Measurements from ENCODE around the gene MAP1LC3B2. TPM values are rescaled to one million over a fixed set of nuclear protein-coding genes. Genes with fewer than 3 reads are reported as not detected.

MAP1LC3B2 gene
- total RNA-seq, 1 experiment from 2014 or later = 2.2 TPM

GRCh38 chr12:116621194-116621593 lies 62.0 kb downstream of the MAP1LC3B2 start:
- Mint-ChIP-seq H3K4me3 (no peak overlapping the region), H3K27ac (no peak overlapping the region), H3K4me1 (peaks cover 15% of the 10 kb centered on the region), H3K36me3 (peaks cover 15% of the 10 kb centered on the region), H3K9me3 (peaks cover 18% of the 10 kb centered on the region), H3K27me3 (ENCODE audit: low read depth) (peaks cover 3% of the 10 kb centered on the region; the same call in 1 of the 2 replicates)
- DNase-seq (ENCODE audit: low spot score) (no peak), ATAC-seq (no peak)
- TF ChIP-seq ATF1 (CRISPR knock-in tag; IDR thresholded peaks at IDR 0.05) = no peak
- TF ChIP-seq PRDM15 (CRISPR knock-in tag; IDR thresholded peaks at IDR 0.05) = no peak
- no peak for TF ChIP-seq SOX15 (CRISPR knock-in tag; IDR thresholded peaks at IDR 0.05)
- TF ChIP-seq RORB (CRISPR knock-in tag; IDR thresholded peaks at IDR 0.05) = no peak
- TF ChIP-seq GRHL2 (CRISPR knock-in tag; IDR thresholded peaks at IDR 0.05; ENCODE audit: insufficient replicate concordance, severe bottlenecking) = no peak
- no peak for TF ChIP-seq PREB (CRISPR knock-in tag; IDR thresholded peaks at IDR 0.05; ENCODE audit: borderline replicate concordance)
- TF ChIP-seq ELF4 (CRISPR knock-in tag; IDR thresholded peaks at IDR 0.05; ENCODE audit: low read depth) = no peak
- no peak for TF ChIP-seq FOXP4 (CRISPR knock-in tag; IDR thresholded peaks at IDR 0.05)
- TF ChIP-seq MYBL2 (CRISPR knock-in tag; IDR thresholded peaks at IDR 0.05) = no peak
- no peak for TF ChIP-seq ATF6 (CRISPR knock-in tag; IDR thresholded peaks at IDR 0.05)
- ChIA-PET POLR2A (no interaction called here), CTCF (interaction anchor here (0.6 to 2.5 kb wide), 3 partner anchors 12 to 372 kb away, joined by 3 to 7 read pairs (median 3); no protein-coding TSS in a partner anchor)

- no peak overlapping the region for H3K4me3 Mint-ChIP-seq
- POLR2A ChIA-PET = no interaction called here
- DNase-seq (ENCODE audit: low spot score) = no peak
- TF ChIP-seq JAZF1 (CRISPR knock-in tag; IDR thresholded peaks at IDR 0.05) = no peak
- TF ChIP-seq NFE2L1 (CRISPR knock-in tag; IDR thresholded peaks at IDR 0.05) = no peak
- TF ChIP-seq EMX1 (CRISPR knock-in tag; IDR thresholded peaks at IDR 0.05) = no peak
- no peak for TF ChIP-seq ZNF219 (CRISPR knock-in tag; IDR thresholded peaks at IDR 0.05; ENCODE audit: borderline replicate concordance)
- TF ChIP-seq IRF2 (CRISPR knock-in tag; IDR thresholded peaks at IDR 0.05; ENCODE audit: borderline replicate concordance, low read depth) = no peak
- TF ChIP-seq MXD4 (CRISPR knock-in tag; IDR thresholded peaks at IDR 0.05; ENCODE audit: borderline replicate concordance) = no peak
- TF ChIP-seq ZNF232 (CRISPR knock-in tag; IDR thresholded peaks at IDR 0.05) = no peak
- no peak for TF ChIP-seq CBFB (CRISPR knock-in tag; IDR thresholded peaks at IDR 0.05; ENCODE audit: low read depth)
- no peak for ATAC-seq
- H3K4me1 Mint-ChIP-seq = peaks cover 12% of the 10 kb centered on the region
- peaks cover 15% of the 10 kb centered on the region for H3K36me3 Mint-ChIP-seq
- CTCF ChIA-PET = interaction anchor here (1.9 kb wide), 1 partner anchor 15 kb away, joined by 5 read pairs; no protein-coding TSS in a partner anchor
- peaks cover 3% of the 10 kb centered on the region; the same call in 1 of the 2 replicates for H3K27me3 Mint-ChIP-seq (ENCODE audit: low read depth)
- H3K27ac Mint-ChIP-seq = no peak overlapping the region
- H3K9me3 Mint-ChIP-seq = peaks cover 18% of the 10 kb centered on the region
Measured at GRCh38 chr12:116624516-116624915, 65.3 kb downstream of the MAP1LC3B2 start.

All from WTC11 (cell line).